Keratinocyte (primary cell): ENCODE results near the gene HTRA3. TPM values are rescaled to one million over a fixed set of nuclear protein-coding genes. Genes with fewer than 3 reads are reported as not detected.

ENCODE experiments used
- DNase-seq: peaks from one replicate; pipeline ENCODE4 v3.0.0-alpha.2; 2011; ENCODE audit warnings: low read depth, missing footprints, low spot score
- FAIRE-seq: peaks from 2 replicates; lab custom pipeline; 2011; peaks lifted over from hg19 to GRCh38; lab: Jason Lieb, UNC
- H2AFZ ChIP-seq: 2 replicates; pipeline ENCODE4 v1.6.0; 2012; ENCODE audit warnings: low read length, control low read depth, inconsistent platforms; ENCODE audit not compliant: control insufficient read depth
- H3K27ac ChIP-seq: 2 replicates; pipeline ENCODE4 v1.5.1; 2011; ENCODE audit warnings: low read length; ENCODE audit not compliant: control insufficient read depth, insufficient read depth
- H3K27me3 ChIP-seq: 3 replicates; pipeline ENCODE4 v1.6.0; 2011; ENCODE audit warnings: low read length; ENCODE audit not compliant: control insufficient read depth, insufficient read depth; ENCODE audit errors: extremely low read depth
- H3K36me3 ChIP-seq, 2 experiments: 2 replicates in 1 of 2; 3 replicates in 1 of 2; pipeline ENCODE4 v1.5.1; 2011; ENCODE audit warnings: low read length in 2 of 2, mild to moderate bottlenecking in 1 of 2; ENCODE audit not compliant: control insufficient read depth in 2 of 2, insufficient read depth in 2 of 2; ENCODE audit errors: extremely low read depth in 1 of 2
- H3K4me1 ChIP-seq: 3 replicates; pipeline ENCODE4 v1.5.1; 2011; ENCODE audit warnings: low read length; ENCODE audit not compliant: control insufficient read depth, insufficient read depth; ENCODE audit errors: extremely low read depth
- H3K4me2 ChIP-seq: 3 replicates; pipeline ENCODE4 v1.6.0; 2011; ENCODE audit warnings: low read depth, low read length; ENCODE audit not compliant: control insufficient read depth, insufficient read depth; ENCODE audit errors: extremely low read depth
- H3K4me3 ChIP-seq, 3 experiments: fragments of 200-600 bp in 1 of 3; sonication (generic) in 1 of 3; 2 replicates in 2 of 3; 3 replicates in 1 of 3; pipeline ENCODE4 v1.5.1; 2011 to 2016; ENCODE audit warnings: low read length in 3 of 3, mild to moderate bottlenecking in 3 of 3, control low read depth in 2 of 3, inconsistent platforms in 1 of 3, low read depth in 1 of 3, mixed read lengths in 1 of 3, mixed run types in 1 of 3, moderate library complexity in 1 of 3; ENCODE audit not compliant: control insufficient read depth in 2 of 3, insufficient read depth in 2 of 3; ENCODE audit errors: extremely low read depth in 1 of 3
- H3K79me2 ChIP-seq: 2 replicates; pipeline ENCODE4 v1.6.0; 2012; ENCODE audit warnings: low read length; ENCODE audit not compliant: control insufficient read depth, insufficient read depth
- H3K9ac ChIP-seq: 3 replicates; pipeline ENCODE4 v1.6.0; 2011; ENCODE audit warnings: low read length; ENCODE audit not compliant: control insufficient read depth, insufficient read depth; ENCODE audit errors: extremely low read depth
- H3K9me1 ChIP-seq: 3 replicates; pipeline ENCODE4 v1.6.0; 2011; ENCODE audit warnings: low read length; ENCODE audit not compliant: control insufficient read depth, insufficient read depth; ENCODE audit errors: extremely low read depth
- H3K9me3 ChIP-seq: 2 replicates; pipeline ENCODE4 v1.5.1; 2012; ENCODE audit warnings: low read depth, low read length; ENCODE audit not compliant: control insufficient read depth
- H4K20me1 ChIP-seq: 3 replicates; pipeline ENCODE4 v1.6.0; 2011; ENCODE audit warnings: low read length; ENCODE audit not compliant: control insufficient read depth, insufficient read depth; ENCODE audit errors: extremely low read depth
- EZH2 ChIP-seq: IDR thresholded peaks from one replicate; pipeline ENCODE4 v1.6.1; 2012; ENCODE audit warnings: inconsistent platforms, mild to moderate bottlenecking, low read length, moderate library complexity
- dilution Hi-C: fragments of 300-500 bp; cut with MboI; formaldehyde crosslinking; loops from one replicate; pipeline ENCODE4 v1.7.0; 2020; ENCODE audit warnings: low sequenced_read_pairs; ENCODE audit not compliant: extremely low pct_ligation_motif_present
- polyA plus RNA-seq, 5 experiments: library from polyadenylated mRNA; depleted of rRNA in 3 of 5; stranded (reverse) in 3 of 5; stranded (forward) in 1 of 5; unstranded in 1 of 5; fragments of >200 nt; gene quantifications; 1 replicate in 1 of 5; 2 replicates in 3 of 5; 3 replicates in 1 of 5; pipeline versions ENCODE4 v1.2.1 to v1.2.3, GENCODE V29; 2011 to 2012; ENCODE audit warnings: missing spikeins in 2 of 5, low read depth in 1 of 5, low replicate concordance in 1 of 5
- TF ChIP-seq, protein P1 (sequence below), 3 experiments: IDR thresholded peaks in 1 of 3; conservative IDR thresholded peaks in 1 of 3; optimal IDR thresholded peaks in 1 of 3; 2 replicates in 2 of 3; 3 replicates in 1 of 3; pipeline versions ENCODE3 to v1.5.1; 2011; ENCODE audit warnings: low read length in 3 of 3, mild to moderate bottlenecking in 3 of 3, moderate library complexity in 2 of 3, control low read depth in 1 of 3, inconsistent platforms in 1 of 3; ENCODE audit not compliant: insufficient read depth in 2 of 3; ENCODE audit errors: extremely low read depth in 1 of 3

HTRA3 gene
- polyA plus RNA-seq, 1 donor (not counting 4 experiments of a cell fraction or from before 2014, with no cell fraction given), result not detected

DNA sequence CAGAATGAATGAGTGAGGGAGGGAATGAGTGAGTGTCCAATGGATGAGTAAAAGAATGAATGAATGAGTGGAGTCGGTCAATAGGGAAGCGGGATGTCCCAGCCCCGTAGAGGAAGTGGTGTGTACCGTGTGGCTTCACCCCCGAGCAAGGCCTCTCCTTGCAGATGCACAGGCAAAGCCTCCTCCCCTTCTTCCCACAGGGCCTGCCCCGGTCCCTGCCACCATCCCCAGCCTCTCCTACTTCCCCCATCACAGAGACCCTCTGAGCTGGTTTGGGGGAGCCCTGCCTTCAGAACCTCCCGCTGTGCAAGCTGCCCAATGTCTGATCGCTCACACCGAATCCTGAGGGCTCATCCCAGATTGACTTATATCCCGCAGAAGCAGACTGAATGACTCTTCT, 13.6 kb downstream of the HTRA3 start:
- TF ChIP-seq, protein P1, sequence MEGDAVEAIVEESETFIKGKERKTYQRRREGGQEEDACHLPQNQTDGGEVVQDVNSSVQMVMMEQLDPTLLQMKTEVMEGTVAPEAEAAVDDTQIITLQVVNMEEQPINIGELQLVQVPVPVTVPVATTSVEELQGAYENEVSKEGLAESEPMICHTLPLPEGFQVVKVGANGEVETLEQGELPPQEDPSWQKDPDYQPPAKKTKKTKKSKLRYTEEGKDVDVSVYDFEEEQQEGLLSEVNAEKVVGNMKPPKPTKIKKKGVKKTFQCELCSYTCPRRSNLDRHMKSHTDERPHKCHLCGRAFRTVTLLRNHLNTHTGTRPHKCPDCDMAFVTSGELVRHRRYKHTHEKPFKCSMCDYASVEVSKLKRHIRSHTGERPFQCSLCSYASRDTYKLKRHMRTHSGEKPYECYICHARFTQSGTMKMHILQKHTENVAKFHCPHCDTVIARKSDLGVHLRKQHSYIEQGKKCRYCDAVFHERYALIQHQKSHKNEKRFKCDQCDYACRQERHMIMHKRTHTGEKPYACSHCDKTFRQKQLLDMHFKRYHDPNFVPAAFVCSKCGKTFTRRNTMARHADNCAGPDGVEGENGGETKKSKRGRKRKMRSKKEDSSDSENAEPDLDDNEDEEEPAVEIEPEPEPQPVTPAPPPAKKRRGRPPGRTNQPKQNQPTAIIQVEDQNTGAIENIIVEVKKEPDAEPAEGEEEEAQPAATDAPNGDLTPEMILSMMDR (optimal IDR thresholded peaks at IDR 0.05 in 1 of 3, IDR thresholded peaks at IDR 0.05 in 1 of 3, conservative IDR thresholded peaks at IDR 0.05 in 1 of 3; ENCODE audit: extremely low read depth in 1 of 3, insufficient read depth in 2 of 3, low read length in 3 of 3), result no peak
- TF ChIP-seq EZH2, result no peak
- Histone ChIP-seq H3K4me3 (no peak overlapping the region), H4K20me1 (no peaks in the 10 kb centered on the region), H3K9me3 (no peaks in the 10 kb centered on the region), H3K4me2 (no peak overlapping the region), H3K9ac (no peak overlapping the region), H2AFZ (no peak overlapping the region), H3K4me1 (peaks cover 6% of the 10 kb centered on the region), H3K27me3 (peaks cover 20% of the 10 kb centered on the region), H3K79me2 (no peaks in the 10 kb centered on the region), H3K9me1 (no peaks in the 10 kb centered on the region), H3K36me3 (no peaks in the 10 kb centered on the region), H3K27ac (no peak overlapping the region)
- dilution Hi-C loops, result no loop called here
- no peak for DNase-seq
- no peak for FAIRE-seq

- no peak for DNase-seq
- H2AFZ ChIP-seq, result no peak overlapping the region
- H4K20me1 ChIP-seq, result no peaks in the 10 kb centered on the region
- H3K9me3 ChIP-seq, result no peaks in the 10 kb centered on the region
- no peak for FAIRE-seq
- no peaks in the 10 kb centered on the region for H3K9me1 ChIP-seq
- H3K27me3 ChIP-seq, result peaks cover 20% of the 10 kb centered on the region
- H3K4me3 ChIP-seq, result no peak overlapping the region
- dilution Hi-C loops, result no loop called here
- H3K36me3 ChIP-seq, result no peaks in the 10 kb centered on the region
- no peak overlapping the region for H3K9ac ChIP-seq
- H3K27ac ChIP-seq, result no peak overlapping the region
- TF ChIP-seq, protein P1 (optimal IDR thresholded peaks at IDR 0.05 in 1 of 3, IDR thresholded peaks at IDR 0.05 in 1 of 3, conservative IDR thresholded peaks at IDR 0.05 in 1 of 3; ENCODE audit: extremely low read depth in 1 of 3, insufficient read depth in 2 of 3, low read length in 3 of 3), result no peak
- TF ChIP-seq EZH2, result no peak
- H3K4me1 ChIP-seq, result peaks cover under 1% of the 10 kb centered on the region
- no peak overlapping the region for H3K4me2 ChIP-seq
- no peaks in the 10 kb centered on the region for H3K79me2 ChIP-seq
Measured at GRCh38 chr4:8283631-8284121, 14.1 kb downstream of the HTRA3 start.
